ENCODE measurements around the gene RNF103. TPM values are rescaled to one million over a fixed set of nuclear protein-coding genes. Genes with fewer than 3 reads are reported as not detected.

Gene RNF103
- total and polyA plus RNA-seq, 5 donors from 2014 or later: 2.7 to 79.3 (median 4.6) TPM

DNA sequence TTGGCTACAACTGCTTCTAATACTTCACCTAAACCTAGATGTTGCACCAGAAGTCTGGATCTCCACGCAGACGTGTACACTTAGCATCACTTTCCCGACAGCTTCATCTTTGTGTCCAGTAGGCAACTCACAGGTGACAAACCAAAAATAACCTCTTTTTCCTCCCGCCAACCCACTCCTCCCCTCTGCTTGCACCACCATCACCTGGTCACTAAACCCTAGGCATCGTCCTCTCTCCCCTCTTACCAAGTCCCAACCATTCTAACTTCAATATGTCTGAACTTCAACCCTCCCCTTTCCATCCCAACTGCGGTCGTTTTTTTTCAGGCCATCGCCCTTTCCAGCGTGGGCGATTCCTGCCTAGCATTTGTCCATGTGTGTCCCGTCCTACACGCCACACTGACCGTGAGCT is 60.0 kb downstream of the RNF103 start:
- Mint-ChIP-seq H3K36me3 (peaks cover 5% of the 10 kb centered on the region), H3K4me1 (peaks cover 19 to 33% (median 32%) of the 10 kb centered on the region in 4 donors), H3K4me3 (peak overlapping the region; percentile 93 to 99 (median 98)), H3K27ac (peak overlapping the region; percentile 99), H3K27me3 (peaks cover 6% of the 10 kb centered on the region), H3K9me3 (no peaks in the 10 kb centered on the region)
- ATAC-seq (ENCODE audit: low read depth in 2 of 2): no peak
- peaks cover 32% of the 10 kb centered on the region for H3K4me1 ChIP-seq (ENCODE audit: control insufficient read depth, insufficient read depth, low read length, poor library complexity, severe bottlenecking)
- DNase-seq: no peak
- H3K27ac ChIP-seq (ENCODE audit: insufficient read depth, low read length, poor library complexity, severe bottlenecking): peak overlapping the region; percentile 98
- H3K4me3 ChIP-seq (ENCODE audit: low read depth, low read length): peak overlapping the region; percentile 98
- H3K27me3 ChIP-seq (ENCODE audit: control insufficient read depth, insufficient read depth, low read length): no peaks in the 10 kb centered on the region
- H3K9me3 ChIP-seq (ENCODE audit: control insufficient read depth in 2 of 2, low read length in 2 of 2): no peaks in the 10 kb centered on the region
- H3K36me3 ChIP-seq (ENCODE audit: control insufficient read depth, insufficient read depth, low read length): no peaks in the 10 kb centered on the region

DNA sequence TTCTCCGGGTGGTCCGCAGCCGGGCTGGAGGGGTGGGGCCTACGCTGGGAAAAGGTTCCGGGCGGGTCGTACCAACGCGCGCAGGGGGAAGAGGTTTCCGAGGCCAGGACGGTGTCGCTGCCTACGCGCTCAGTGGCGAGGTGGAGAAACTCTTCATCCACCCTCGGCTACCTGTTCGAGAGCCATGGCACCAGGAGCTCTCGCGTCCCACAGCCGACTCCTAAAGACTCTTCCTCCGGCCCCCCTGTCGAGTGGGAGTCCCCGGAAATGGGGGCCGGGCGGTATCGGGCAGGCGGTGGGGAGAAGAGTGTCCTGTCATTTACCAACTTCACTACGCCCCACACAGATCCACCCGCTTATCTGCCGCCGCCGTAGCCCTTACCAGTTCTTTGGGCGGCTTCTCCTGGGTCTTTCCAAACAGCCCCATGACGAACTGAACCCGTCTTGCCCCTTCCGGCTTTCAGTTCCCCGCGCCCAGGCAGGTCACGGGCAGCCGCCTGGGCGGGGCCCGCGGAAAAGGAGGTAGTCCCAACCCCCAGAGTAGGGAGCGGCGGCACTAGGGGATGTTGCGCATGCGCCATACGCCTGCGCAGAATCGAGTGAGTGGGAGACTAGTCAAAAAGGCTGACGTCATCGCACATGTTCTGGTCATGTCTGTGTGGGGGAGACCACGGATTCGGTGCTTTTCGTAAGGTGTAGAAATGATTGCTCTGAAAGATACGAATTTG is 60.6 kb downstream of the RNF103 start, which contains the start of gene CHMP3:
CHMP3 (minus strand) TSS at position 522 of the 728 bp plus-strand sequence; CDS start at position 427, 95 bp downstream.
- Mint-ChIP-seq H3K27ac (peak within 1 kb of the TSS; percentile 99), H3K4me1 (peaks cover 19 to 36% (median 32%) of the 10 kb centered on the region in 4 donors), H3K9me3 (no peaks in the 10 kb centered on the region), H3K36me3 (peaks cover 5% of the 10 kb centered on the region), H3K4me3 (peak within 1 kb of the TSS; percentile 93 to 99 (median 98)), H3K27me3 (peaks cover 6% of the 10 kb centered on the region)
- H3K9me3 ChIP-seq (ENCODE audit: control insufficient read depth in 2 of 2, low read length in 2 of 2): no peaks in the 10 kb centered on the region
- peak; percentile 96 to 98 (median 96) for DNase-seq
- no peaks in the 10 kb centered on the region for H3K27me3 ChIP-seq (ENCODE audit: control insufficient read depth, insufficient read depth, low read length)
- H3K4me3 ChIP-seq (ENCODE audit: low read depth, low read length): peak within 1 kb of the TSS; percentile 98
- H3K27ac ChIP-seq (ENCODE audit: insufficient read depth, low read length, poor library complexity, severe bottlenecking): peak within 1 kb of the TSS; percentile 98
- no peaks in the 10 kb centered on the region for H3K36me3 ChIP-seq (ENCODE audit: control insufficient read depth, insufficient read depth, low read length)
- peaks cover 38% of the 10 kb centered on the region for H3K4me1 ChIP-seq (ENCODE audit: control insufficient read depth, insufficient read depth, low read length, poor library complexity, severe bottlenecking)
- peak; percentile 85 to 86 for ATAC-seq (ENCODE audit: low read depth in 2 of 2)

DNA sequence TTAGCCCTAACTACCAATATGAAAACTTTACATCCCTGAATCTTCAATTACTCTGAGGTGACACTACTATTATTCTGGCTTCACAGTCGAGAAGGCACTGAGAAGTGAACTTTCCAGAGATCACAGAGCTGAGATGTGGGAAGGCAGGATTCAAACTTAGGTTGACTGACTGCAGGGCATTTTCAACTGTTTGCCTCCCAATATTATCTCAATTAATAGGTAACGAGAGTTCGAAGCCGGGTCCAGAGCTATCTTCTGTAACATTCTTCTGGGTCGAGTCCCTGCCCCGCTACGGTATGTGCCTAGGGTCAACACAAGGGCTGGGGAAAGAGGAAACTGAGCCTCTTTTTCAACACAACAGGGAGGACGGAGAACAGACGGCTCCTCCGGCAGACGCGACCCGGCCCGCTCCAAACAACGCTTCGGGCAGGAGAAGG is 61.2 kb downstream of the RNF103 start:
- H3K4me3 Mint-ChIP-seq: peak overlapping the region; percentile 93 to 99 (median 98)
- peak in 1 of 2 donors; percentile 3 for ATAC-seq (ENCODE audit: low read depth in 2 of 2)
- peaks cover 6% of the 10 kb centered on the region for H3K27me3 Mint-ChIP-seq

DNA sequence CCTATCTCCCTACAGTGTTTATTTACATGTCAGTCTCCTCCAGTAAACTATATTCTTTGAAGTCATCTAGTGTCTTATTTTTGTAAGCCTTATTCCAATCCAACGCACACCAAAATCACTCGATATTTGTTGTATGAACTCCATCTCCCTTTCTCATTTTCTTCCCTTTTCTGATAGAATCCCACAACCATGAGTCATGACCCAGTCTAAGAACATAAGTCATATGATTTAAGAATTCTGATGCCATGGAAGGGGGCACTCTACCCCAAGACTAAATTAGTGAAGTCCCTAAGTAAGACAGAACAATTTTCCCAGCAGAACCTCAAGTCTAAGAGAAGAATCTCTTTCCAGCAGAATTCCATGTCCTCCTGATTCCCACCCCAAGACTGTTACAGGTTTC is 65.8 kb downstream of the RNF103 start:
- H3K9me3 Mint-ChIP-seq: peaks cover 0 to 2% (median 0%) of the 10 kb centered on the region in 7 donors

More for the DNA sequence above, 61.2 kb downstream of the RNF103 start:
- Mint-ChIP-seq H3K36me3 (peaks cover 5% of the 10 kb centered on the region), H3K27ac (peak overlapping the region; percentile 99), H3K4me1 (peaks cover 19 to 36% (median 32%) of the 10 kb centered on the region in 4 donors), H3K9me3 (no peaks in the 10 kb centered on the region)
- H3K4me1 ChIP-seq (ENCODE audit: control insufficient read depth, insufficient read depth, low read length, poor library complexity, severe bottlenecking): peaks cover 41% of the 10 kb centered on the region
- H3K27ac ChIP-seq (ENCODE audit: insufficient read depth, low read length, poor library complexity, severe bottlenecking): peak overlapping the region; percentile 98
- H3K36me3 ChIP-seq (ENCODE audit: control insufficient read depth, insufficient read depth, low read length): no peaks in the 10 kb centered on the region
- H3K4me3 ChIP-seq (ENCODE audit: low read depth, low read length): peak overlapping the region; percentile 98
- no peaks in the 10 kb centered on the region for H3K27me3 ChIP-seq (ENCODE audit: control insufficient read depth, insufficient read depth, low read length)
- DNase-seq: no peak
- H3K9me3 ChIP-seq (ENCODE audit: control insufficient read depth in 2 of 2, low read length in 2 of 2): no peaks in the 10 kb centered on the region

DNA sequence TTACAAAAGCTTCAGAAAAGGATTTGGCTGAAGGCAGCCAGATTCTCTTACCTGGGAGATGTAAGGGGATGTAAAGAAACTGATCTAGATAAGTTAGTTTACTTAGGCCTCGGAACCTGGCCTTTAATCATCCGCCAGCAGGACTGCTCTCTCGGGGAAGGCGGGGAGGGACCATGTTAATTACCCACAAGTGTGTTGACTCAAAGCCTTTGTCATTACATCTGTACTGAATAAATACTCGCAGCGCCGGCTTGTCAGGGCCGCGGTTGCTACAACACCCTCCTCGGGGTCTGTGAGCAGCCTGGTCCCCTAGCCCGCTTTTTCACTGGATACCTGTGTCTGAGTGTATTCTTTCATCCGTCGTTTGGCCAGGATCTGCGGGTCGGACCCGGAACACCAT is 67.2 kb downstream of the RNF103 start:
- no peak overlapping the region for H3K4me3 ChIP-seq (ENCODE audit: low read depth, low read length)
- no peak for DNase-seq
- Mint-ChIP-seq H3K9me3 (peaks cover 0 to 3% (median 0%) of the 10 kb centered on the region in 7 donors), H3K27ac (no peak overlapping the region), H3K4me1 (peaks cover 28 to 49% (median 40%) of the 10 kb centered on the region in 4 donors), H3K27me3 (no peaks in the 10 kb centered on the region), H3K36me3 (peaks cover 8% of the 10 kb centered on the region), H3K4me3 (no peak overlapping the region)
- peaks cover 51% of the 10 kb centered on the region for H3K4me1 ChIP-seq (ENCODE audit: control insufficient read depth, insufficient read depth, low read length, poor library complexity, severe bottlenecking)
- no peak overlapping the region for H3K27ac ChIP-seq (ENCODE audit: insufficient read depth, low read length, poor library complexity, severe bottlenecking)
- peaks cover 3% of the 10 kb centered on the region for H3K36me3 ChIP-seq (ENCODE audit: control insufficient read depth, insufficient read depth, low read length)
- H3K9me3 ChIP-seq (ENCODE audit: control insufficient read depth in 2 of 2, low read length in 2 of 2): no peaks in the 10 kb centered on the region
- ATAC-seq (ENCODE audit: low read depth in 2 of 2): no peak
- H3K27me3 ChIP-seq (ENCODE audit: control insufficient read depth, insufficient read depth, low read length): no peaks in the 10 kb centered on the region

More for the DNA sequence above, 65.8 kb downstream of the RNF103 start:
- H3K4me1 Mint-ChIP-seq: peaks cover 24 to 49% (median 36%) of the 10 kb centered on the region in 4 donors
- DNase-seq: no peak
- H3K27ac Mint-ChIP-seq: no peak overlapping the region
- no peaks in the 10 kb centered on the region for H3K27me3 Mint-ChIP-seq
- peak overlapping the region; percentile 15 for H3K4me3 ChIP-seq (ENCODE audit: low read depth, low read length)
- peaks cover 8% of the 10 kb centered on the region for H3K36me3 Mint-ChIP-seq
- H3K36me3 ChIP-seq (ENCODE audit: control insufficient read depth, insufficient read depth, low read length): peaks cover 3% of the 10 kb centered on the region
- H3K4me1 ChIP-seq (ENCODE audit: control insufficient read depth, insufficient read depth, low read length, poor library complexity, severe bottlenecking): peaks cover 59% of the 10 kb centered on the region
- H3K27me3 ChIP-seq (ENCODE audit: control insufficient read depth, insufficient read depth, low read length): no peaks in the 10 kb centered on the region
- ATAC-seq (ENCODE audit: low read depth in 2 of 2): no peak
- H3K4me3 Mint-ChIP-seq: no peak overlapping the region
- H3K27ac ChIP-seq (ENCODE audit: insufficient read depth, low read length, poor library complexity, severe bottlenecking): no peak overlapping the region
- no peaks in the 10 kb centered on the region for H3K9me3 ChIP-seq (ENCODE audit: control insufficient read depth in 2 of 2, low read length in 2 of 2)

Other genes starting within 250 kb of the RNF103 start
- 138 TPM for gene KDM3A, start 182.5 kb downstream of the RNF103 start, total RNA-seq
- gene KDM3A, start 182.5 kb downstream of the RNF103 start, polyA plus RNA-seq: 10 to 100 TPM; 22.7 to 32.9 (median 28.5) TPM
- 75.5 TPM for gene CHMP3, start 60.4 kb downstream of the RNF103 start, total RNA-seq
- gene CHMP3, start 60.4 kb downstream of the RNF103 start, polyA plus RNA-seq: 10 to 100 TPM; 67.5 to 85.2 (median 81.3) TPM
- gene RMND5A, start 96.4 kb upstream of the RNF103 start, total RNA-seq: 27.6 TPM
- gene RMND5A, start 96.4 kb upstream of the RNF103 start, polyA plus RNA-seq: 10 to 100 TPM; 13.5 to 24.0 (median 15.3) TPM
- gene CD8A, start 167.0 kb upstream of the RNF103 start, total RNA-seq: not detected
- 1 to 10 TPM in 1 of 4 donors, under 1 TPM in 3; 0.24 to 1.8 (median 0.57) TPM for gene CD8A, start 167.0 kb upstream of the RNF103 start, polyA plus RNA-seq
- gene CD8B, start 238.0 kb upstream of the RNF103 start, total RNA-seq: 0.62 TPM
- gene CD8B, start 238.0 kb upstream of the RNF103 start, polyA plus RNA-seq: 1 to 10 TPM; 2.6 to 4.9 (median 3.2) TPM

All from CD4-positive, CD25-positive, alpha-beta regulatory T cell (primary cell).